HepG2 (cell line): ENCODE measurements around the gene STX5. TPM values are rescaled to one million over a fixed set of nuclear protein-coding genes. Genes with fewer than 3 reads are reported as not detected.

Source experiments
- CBX2 ChIP-seq, 2 experiments: fragments of 200-600 bp in 1 of 2; sonication (generic); formaldehyde crosslinking in 1 of 2; IDR thresholded peaks; 2 replicates each; pipeline versions ENCODE4 v1.7.0 to v1.8.1; 2018 to 2022; ENCODE audit warnings: low read depth in 2 of 2, low read length in 1 of 2, mild to moderate bottlenecking in 1 of 2, missing genetic modification reagents in 1 of 2
- EED ChIP-seq: sonication (generic); formaldehyde crosslinking; IDR thresholded peaks from 2 replicates; pipeline ENCODE4 v1.5.0; 2020; ENCODE audit warnings: mild to moderate bottlenecking, missing genetic modification reagents
- GPN1 ChIP-seq: sonication (generic); formaldehyde crosslinking; IDR thresholded peaks from 2 replicates; pipeline ENCODE4 v1.5.1; 2020; ENCODE audit warnings: missing genetic modification reagents, borderline replicate concordance
- GTF2F1 ChIP-seq: fragments of 150-350 bp; IDR thresholded peaks from 2 replicates; pipeline ENCODE4 v1.6.1; 2014; ENCODE audit warnings: low read length
- HNRNPUL1 ChIP-seq: fragments of 200-400 bp; formaldehyde crosslinking; IDR thresholded peaks from 2 replicates; pipeline ENCODE4 v1.6.1; 2017; ENCODE audit warnings: low read depth, mild to moderate bottlenecking, low read length, moderate library complexity
- HOXD1 ChIP-seq: sonication (generic); formaldehyde crosslinking; IDR thresholded peaks from 2 replicates; pipeline ENCODE4 v1.5.0; 2020; ENCODE audit warnings: missing genetic modification reagents
- MBD4 ChIP-seq: IDR thresholded peaks from 2 replicates; pipeline ENCODE4 v1.6.1; 2012; ENCODE audit warnings: low read length, inconsistent platforms, borderline replicate concordance
- NCOA5 ChIP-seq: sonication (generic); formaldehyde crosslinking; IDR thresholded peaks from 2 replicates; pipeline ENCODE4 v1.4.0; 2020; ENCODE audit warnings: missing genetic modification reagents
- PHF8 ChIP-seq: sonication (generic); formaldehyde crosslinking; IDR thresholded peaks from 2 replicates; pipeline ENCODE4 v1.5.0; 2020; ENCODE audit warnings: missing genetic modification reagents
- ZMYM4 ChIP-seq: sonication (generic); formaldehyde crosslinking; IDR thresholded peaks from 2 replicates; pipeline ENCODE4 v1.8.1; 2023; ENCODE audit warnings: mild to moderate bottlenecking, missing genetic modification reagents
- ZNF230 ChIP-seq: sonication (generic); formaldehyde crosslinking; IDR thresholded peaks from 2 replicates; pipeline ENCODE4 v1.4.0; 2020; ENCODE audit warnings: mild to moderate bottlenecking, missing genetic modification reagents
- ZNF282 ChIP-seq: fragments of 450-650 bp; IDR thresholded peaks from 2 replicates; pipeline ENCODE4 v1.6.1; 2018; ENCODE audit not compliant: partially characterized antibody
- ZNF337 ChIP-seq: sonication (generic); formaldehyde crosslinking; IDR thresholded peaks from 2 replicates; pipeline ENCODE4 v1.5.1; 2020; ENCODE audit warnings: missing genetic modification reagents, low read depth, mild to moderate bottlenecking, borderline replicate concordance
- ZNF614 ChIP-seq: IDR thresholded peaks from 2 replicates; pipeline ENCODE4 v1.6.1; 2018; ENCODE audit warnings: missing biosample characterization, missing genetic modification reagents, inconsistent platforms, borderline replicate concordance
- ZNF619 ChIP-seq: sonication (generic); formaldehyde crosslinking; IDR thresholded peaks from 2 replicates; pipeline ENCODE4 v1.4.0; 2020; ENCODE audit warnings: mild to moderate bottlenecking, missing genetic modification reagents
- ZNF75D ChIP-seq: sonication (generic); formaldehyde crosslinking; IDR thresholded peaks from 2 replicates; pipeline ENCODE4 v1.8.1; 2023; ENCODE audit warnings: missing genetic modification reagents, mild to moderate bottlenecking, borderline replicate concordance
- polyA plus RNA-seq, 8 experiments: library from polyadenylated mRNA; depleted of rRNA in 3 of 8; stranded (reverse) in 7 of 8; unstranded in 1 of 8; fragments of >200 nt; fragmentation: Illumina TruSeq in 4 of 8; extraction: Trizol in 4 of 8; gene quantifications; 2 replicates each; pipeline versions ENCODE4 v1.2.1 to v1.2.3, GENCODE V29; 2011 to 2016; ENCODE audit warnings: low read depth in 4 of 8, missing spikeins in 1 of 8, mixed read lengths in 1 of 8; ENCODE audit not compliant: insufficient read depth in 1 of 8
- total RNA-seq, 5 experiments: library from RNA; depleted of rRNA; stranded (reverse); fragments of >200 nt; fragmentation: Illumina TruSeq; extraction: Trizol; gene quantifications; 2 replicates each; pipeline ENCODE4 v1.2.3, GENCODE V29; 2016; ENCODE audit warnings: low read depth in 1 of 5
- TF ChIP-seq, protein P1 (sequence below): IDR thresholded peaks from 2 replicates; pipeline ENCODE4 v1.6.1; 2016
- TF ChIP-seq, protein P2 (sequence below): sonication (generic); formaldehyde crosslinking; IDR thresholded peaks from 2 replicates; pipeline ENCODE4 v1.4.0; 2020; ENCODE audit warnings: mild to moderate bottlenecking, missing genetic modification reagents, borderline replicate concordance
- TF ChIP-seq, protein P3 (sequence below), 2 experiments: fragments of 450-650 bp in 1 of 2; sonication (generic) in 1 of 2; formaldehyde crosslinking; IDR thresholded peaks; 2 replicates each; pipeline versions ENCODE4 v1.5.0 to v1.8.0; 2020 to 2022; ENCODE audit warnings: mild to moderate bottlenecking in 1 of 2, missing genetic modification reagents in 1 of 2
- TF ChIP-seq, protein P4 (sequence below): IDR thresholded peaks from 2 replicates; pipeline ENCODE4 v1.6.1; 2016; ENCODE audit warnings: low read depth

STX5 gene
- total and polyA plus RNA-seq, 2 of the 13 experiments (the other 11 are each of a cell fraction or from before 2014, with no cell fraction given): 26.9 to 30.0 TPM

DNA sequence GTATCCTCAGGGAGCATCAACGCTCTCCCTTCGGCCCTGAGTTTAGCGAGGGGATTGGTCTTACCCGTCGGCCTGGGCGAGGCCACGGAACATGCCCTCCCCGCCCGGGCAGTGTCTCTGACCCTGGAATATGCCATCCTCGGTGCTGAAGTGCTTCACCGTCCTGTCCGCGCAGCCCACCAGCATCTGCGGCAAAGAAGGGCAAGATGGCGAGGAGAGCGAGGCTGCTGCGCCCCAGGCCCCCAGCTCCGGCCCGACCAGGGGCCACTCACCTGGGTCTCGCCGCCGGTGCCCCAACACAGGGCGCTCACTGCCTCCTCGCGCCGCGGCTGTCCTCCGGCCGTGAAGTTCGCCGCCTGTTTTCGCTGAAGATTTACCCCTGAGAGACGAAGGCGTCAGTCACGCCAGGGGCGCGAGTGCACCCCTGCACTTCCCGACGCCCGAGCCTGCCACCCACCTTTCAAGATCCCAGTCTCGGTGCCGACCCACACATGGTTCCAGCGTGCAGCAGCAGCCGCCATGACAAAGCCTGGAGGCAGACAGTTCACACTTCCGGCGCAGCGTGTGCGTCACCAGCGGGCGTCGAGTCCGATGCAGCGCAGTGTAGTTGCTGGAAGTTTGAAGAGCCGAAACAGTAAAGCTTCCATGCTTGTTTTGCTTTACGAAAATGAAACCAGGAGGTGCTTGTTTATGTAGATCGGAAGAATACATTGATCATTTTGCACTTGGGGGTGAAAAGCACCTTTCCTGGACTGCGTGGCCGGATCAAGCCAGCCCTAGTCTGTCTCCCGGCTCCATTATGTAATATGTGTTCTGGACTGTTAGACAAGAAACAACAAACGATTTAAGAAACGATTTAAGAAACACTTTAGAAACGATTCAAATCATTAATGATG is 7.4 kb upstream of the STX5 start, which contains the start of gene WDR74 (continued):
- no peak for TF ChIP-seq GTF2F1
- peak; percentile 48; the same call in 1 of the 2 replicates for TF ChIP-seq ZNF619 (CRISPR knock-in tag)
- peak; percentile 93 for TF ChIP-seq PHF8 (CRISPR knock-in tag)
- TF ChIP-seq, protein P1, sequence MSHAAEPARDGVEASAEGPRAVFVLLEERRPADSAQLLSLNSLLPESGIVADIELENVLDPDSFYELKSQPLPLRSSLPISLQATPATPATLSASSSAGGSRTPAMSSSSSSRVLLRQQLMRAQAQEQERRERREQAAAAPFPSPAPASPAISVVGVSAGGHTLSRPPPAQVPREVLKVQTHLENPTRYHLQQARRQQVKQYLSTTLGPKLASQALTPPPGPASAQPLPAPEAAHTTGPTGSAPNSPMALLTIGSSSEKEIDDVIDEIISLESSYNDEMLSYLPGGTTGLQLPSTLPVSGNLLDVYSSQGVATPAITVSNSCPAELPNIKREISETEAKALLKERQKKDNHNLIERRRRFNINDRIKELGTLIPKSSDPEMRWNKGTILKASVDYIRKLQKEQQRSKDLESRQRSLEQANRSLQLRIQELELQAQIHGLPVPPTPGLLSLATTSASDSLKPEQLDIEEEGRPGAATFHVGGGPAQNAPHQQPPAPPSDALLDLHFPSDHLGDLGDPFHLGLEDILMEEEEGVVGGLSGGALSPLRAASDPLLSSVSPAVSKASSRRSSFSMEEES (CRISPR knock-in tag): no peak
- peak; percentile 90 for TF ChIP-seq ZNF230 (CRISPR knock-in tag)
- peak; percentile 89 for TF ChIP-seq EED
- no peak for TF ChIP-seq MBD4
- TF ChIP-seq ZNF75D: no peak
- no peak for TF ChIP-seq HNRNPUL1
- TF ChIP-seq, protein P2, sequence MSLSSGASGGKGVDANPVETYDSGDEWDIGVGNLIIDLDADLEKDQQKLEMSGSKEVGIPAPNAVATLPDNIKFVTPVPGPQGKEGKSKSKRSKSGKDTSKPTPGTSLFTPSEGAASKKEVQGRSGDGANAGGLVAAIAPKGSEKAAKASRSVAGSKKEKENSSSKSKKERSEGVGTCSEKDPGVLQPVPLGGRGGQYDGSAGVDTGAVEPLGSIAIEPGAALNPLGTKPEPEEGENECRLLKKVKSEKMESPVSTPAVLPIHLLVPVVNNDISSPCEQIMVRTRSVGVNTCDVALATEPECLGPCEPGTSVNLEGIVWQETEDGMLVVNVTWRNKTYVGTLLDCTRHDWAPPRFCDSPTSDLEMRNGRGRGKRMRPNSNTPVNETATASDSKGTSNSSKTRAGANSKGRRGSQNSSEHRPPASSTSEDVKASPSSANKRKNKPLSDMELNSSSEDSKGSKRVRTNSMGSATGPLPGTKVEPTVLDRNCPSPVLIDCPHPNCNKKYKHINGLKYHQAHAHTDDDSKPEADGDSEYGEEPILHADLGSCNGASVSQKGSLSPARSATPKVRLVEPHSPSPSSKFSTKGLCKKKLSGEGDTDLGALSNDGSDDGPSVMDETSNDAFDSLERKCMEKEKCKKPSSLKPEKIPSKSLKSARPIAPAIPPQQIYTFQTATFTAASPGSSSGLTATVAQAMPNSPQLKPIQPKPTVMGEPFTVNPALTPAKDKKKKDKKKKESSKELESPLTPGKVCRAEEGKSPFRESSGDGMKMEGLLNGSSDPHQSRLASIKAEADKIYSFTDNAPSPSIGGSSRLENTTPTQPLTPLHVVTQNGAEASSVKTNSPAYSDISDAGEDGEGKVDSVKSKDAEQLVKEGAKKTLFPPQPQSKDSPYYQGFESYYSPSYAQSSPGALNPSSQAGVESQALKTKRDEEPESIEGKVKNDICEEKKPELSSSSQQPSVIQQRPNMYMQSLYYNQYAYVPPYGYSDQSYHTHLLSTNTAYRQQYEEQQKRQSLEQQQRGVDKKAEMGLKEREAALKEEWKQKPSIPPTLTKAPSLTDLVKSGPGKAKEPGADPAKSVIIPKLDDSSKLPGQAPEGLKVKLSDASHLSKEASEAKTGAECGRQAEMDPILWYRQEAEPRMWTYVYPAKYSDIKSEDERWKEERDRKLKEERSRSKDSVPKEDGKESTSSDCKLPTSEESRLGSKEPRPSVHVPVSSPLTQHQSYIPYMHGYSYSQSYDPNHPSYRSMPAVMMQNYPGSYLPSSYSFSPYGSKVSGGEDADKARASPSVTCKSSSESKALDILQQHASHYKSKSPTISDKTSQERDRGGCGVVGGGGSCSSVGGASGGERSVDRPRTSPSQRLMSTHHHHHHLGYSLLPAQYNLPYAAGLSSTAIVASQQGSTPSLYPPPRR: peak; percentile 74
- no peak for TF ChIP-seq CBX2 (IDR thresholded peaks at IDR 0.05; ENCODE audit: low read depth, low read length)
- no peak for TF ChIP-seq CBX2 (CRISPR knock-in tag; IDR thresholded peaks at IDR 0.05; ENCODE audit: low read depth)
- TF ChIP-seq ZMYM4 (CRISPR knock-in tag): peak; percentile 47; the same call in 1 of the 2 replicates
- no peak for TF ChIP-seq ZNF337 (CRISPR knock-in tag)
- TF ChIP-seq, protein P3, sequence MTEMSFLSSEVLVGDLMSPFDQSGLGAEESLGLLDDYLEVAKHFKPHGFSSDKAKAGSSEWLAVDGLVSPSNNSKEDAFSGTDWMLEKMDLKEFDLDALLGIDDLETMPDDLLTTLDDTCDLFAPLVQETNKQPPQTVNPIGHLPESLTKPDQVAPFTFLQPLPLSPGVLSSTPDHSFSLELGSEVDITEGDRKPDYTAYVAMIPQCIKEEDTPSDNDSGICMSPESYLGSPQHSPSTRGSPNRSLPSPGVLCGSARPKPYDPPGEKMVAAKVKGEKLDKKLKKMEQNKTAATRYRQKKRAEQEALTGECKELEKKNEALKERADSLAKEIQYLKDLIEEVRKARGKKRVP (CRISPR knock-in tag; IDR thresholded peaks at IDR 0.05): no peak; a peak in 1 of 4 replicates
- TF ChIP-seq, protein P4, sequence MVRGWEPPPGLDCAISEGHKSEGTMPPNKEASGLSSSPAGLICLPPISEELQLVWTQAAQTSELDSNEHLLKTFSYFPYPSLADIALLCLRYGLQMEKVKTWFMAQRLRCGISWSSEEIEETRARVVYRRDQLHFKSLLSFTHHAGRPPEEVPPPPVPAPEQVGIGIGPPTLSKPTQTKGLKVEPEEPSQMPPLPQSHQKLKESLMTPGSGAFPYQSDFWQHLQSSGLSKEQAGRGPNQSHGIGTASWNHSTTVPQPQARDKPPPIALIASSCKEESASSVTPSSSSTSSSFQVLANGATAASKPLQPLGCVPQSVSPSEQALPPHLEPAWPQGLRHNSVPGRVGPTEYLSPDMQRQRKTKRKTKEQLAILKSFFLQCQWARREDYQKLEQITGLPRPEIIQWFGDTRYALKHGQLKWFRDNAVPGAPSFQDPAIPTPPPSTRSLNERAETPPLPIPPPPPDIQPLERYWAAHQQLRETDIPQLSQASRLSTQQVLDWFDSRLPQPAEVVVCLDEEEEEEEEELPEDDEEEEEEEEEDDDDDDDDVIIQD: peak; percentile 82; the same call in 1 of the 2 replicates
- TF ChIP-seq ZNF614 (CRISPR knock-in tag): peak; percentile 67; the same call in 1 of the 2 replicates
- no peak for TF ChIP-seq ZNF282
- TF ChIP-seq NCOA5 (CRISPR knock-in tag): no peak
- TF ChIP-seq HOXD1 (CRISPR knock-in tag): 0 out of 2 replicates have a peak, but pooled peaks have one; percentile 19
- peak; percentile 26; the same call in 1 of the 2 replicates for TF ChIP-seq GPN1 (CRISPR knock-in tag)
